ENCODE measurements around the gene RTL10.
A peak's percentile ranks its signal among the peaks of the same experiment; 100 is the strongest.

RTL10 gene

DNA sequence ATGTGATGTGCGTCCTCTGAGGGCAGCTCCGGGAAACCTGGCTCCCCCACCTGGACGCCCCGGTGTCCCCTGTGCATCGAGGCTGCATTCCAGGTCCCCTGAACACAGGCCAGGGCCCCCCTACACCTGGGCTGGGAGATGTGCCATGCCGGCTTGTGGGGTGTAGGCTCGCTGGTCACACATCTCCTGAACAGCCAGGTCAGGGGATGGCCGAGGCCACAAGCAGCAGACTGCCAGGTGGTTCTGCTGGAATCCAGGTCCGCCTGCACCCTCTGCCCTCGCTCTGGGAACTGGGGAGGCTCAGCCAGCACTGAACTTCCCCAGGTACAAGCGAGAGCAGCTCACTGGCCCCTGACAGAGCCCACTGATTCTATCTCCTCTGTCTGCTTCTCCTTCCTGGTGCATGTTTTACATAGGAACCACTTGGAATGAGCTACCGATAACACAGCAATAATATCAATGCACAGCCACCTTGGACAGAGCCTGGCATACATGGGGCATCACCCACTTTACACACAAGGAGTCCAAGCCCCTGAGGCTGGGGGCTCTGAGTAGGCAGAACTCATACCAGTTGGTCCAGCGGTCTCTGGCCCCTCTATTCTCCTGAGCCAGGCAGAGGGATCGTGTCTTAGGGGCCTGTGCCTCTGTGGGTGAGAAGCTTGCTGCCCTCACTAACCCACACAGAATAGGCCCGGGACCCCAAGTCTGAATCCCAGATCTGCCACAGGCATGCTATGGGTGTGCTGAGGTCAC lies 47.3 kb downstream of the RTL10 start:
- DNase-seq = peak; percentile 15

DNA sequence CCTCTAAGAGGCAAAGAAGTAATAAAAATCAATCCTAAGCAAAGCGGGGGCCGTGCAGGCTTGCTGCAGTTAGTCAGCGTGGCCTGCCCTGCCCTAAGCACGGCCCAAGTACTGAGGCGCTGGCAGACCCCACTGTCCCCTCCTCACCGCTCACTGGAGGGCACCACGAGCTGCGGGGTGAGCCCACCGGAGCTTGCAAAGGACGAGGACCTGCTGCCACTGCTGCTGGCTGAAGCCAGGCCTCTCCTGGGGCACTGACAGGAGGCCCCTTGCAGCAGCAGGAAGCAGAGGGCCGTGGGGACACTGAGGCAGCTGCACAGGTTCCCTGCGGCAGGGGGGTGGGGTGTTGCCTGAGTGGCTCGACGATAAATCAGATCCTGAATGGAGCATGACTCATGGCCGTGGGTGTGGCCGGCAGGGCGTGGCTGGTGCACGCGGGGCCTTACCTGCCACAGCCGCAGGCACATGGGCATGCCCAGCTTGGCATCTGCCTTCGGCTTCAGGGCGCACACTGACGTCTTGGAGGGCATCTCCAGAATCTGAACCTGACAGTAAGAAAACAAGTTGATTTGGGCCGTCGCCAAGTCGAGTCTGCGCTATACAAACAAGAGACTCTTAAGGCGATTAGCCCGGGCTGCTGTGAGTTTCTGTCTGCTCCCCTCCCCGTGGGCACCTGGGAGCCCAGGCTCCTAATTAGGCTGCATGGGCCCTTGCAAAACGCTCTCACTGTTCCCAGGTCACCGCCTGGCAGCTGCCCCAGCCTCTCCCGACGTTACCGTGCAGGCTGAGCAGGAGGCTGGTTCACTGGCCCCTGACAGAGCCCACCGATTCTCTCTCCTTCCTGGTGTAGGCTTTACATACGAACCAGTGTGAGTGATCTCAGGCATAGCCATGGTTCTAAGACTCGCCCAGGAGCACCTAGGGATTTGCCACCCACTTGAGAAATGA lies 48.2 kb downstream of the RTL10 start:
- DNase-seq = peak; percentile 18

DNA sequence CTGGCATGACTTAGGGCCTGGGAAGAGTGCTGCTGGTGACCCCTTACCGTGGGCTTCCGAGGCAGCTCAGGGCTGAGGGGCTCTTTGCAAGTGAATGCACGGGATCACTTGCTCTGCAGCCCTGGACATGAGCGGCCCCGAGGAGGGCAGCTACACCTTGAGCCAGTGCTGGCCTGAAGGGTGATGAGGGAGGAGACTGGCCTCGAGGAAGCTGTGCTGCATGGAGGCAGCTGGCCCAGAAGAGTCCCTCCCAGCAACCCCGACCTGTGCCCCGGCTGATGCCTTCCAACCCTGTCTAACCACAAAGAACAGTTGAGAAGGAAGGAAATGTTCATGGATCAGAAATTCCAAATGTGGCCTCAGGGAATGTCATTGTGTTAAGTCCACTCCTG lies 48.9 kb downstream of the RTL10 start:
- DNase-seq = peak; percentile 16

Data from femur (tissue), 1 donor.